HEK293 (cell line): Measurements from ENCODE around the gene TSPAN3.

ENCODE experiments used
- CTCF ChIA-PET: fragments of 350-600 bp; formaldehyde crosslinking; extraction: SDS; loops from one replicate; lab custom pipeline; 2021; ENCODE audit warnings: antibody characterized with exemption; lab: Yijun Ruan, JAX
- POLR2A ChIA-PET: fragments of 300-600 bp; formaldehyde crosslinking; extraction: SDS; loops from one replicate; lab custom pipeline; 2020; ENCODE audit warnings: antibody characterized with exemption, inconsistent platforms; lab: Yijun Ruan, JAX
- H3K27ac ChIP-seq: fragments of 200-500 bp; sonication (Bioruptor generic); 2 replicates; pipeline ENCODE4 v1.5.1; 2014; ENCODE audit warnings: low read depth, low read length, control low read depth, inconsistent platforms; ENCODE audit errors: extremely low read depth
- H3K36me3 ChIP-seq, 2 experiments: fragments of 200-500 bp in 1 of 2; sonication (Bioruptor generic) in 1 of 2; 1 replicate in 1 of 2; 2 replicates in 1 of 2; pipeline ENCODE4 v1.5.1; 2014 to 2017; ENCODE audit warnings: inconsistent platforms in 2 of 2, low read length in 2 of 2; ENCODE audit not compliant: control insufficient read depth in 2 of 2, insufficient read depth in 1 of 2
- H3K4me1 ChIP-seq: fragments of 200-500 bp; sonication (Bioruptor generic); 2 replicates; pipeline ENCODE4 v1.5.1; 2014; ENCODE audit warnings: mild to moderate bottlenecking, low read length, inconsistent platforms; ENCODE audit not compliant: control insufficient read depth, insufficient read depth
- H3K4me3 ChIP-seq: 2 replicates; pipeline ENCODE4 v1.5.1; 2011; ENCODE audit warnings: low read depth, mild to moderate bottlenecking, control low read depth, low read length, moderate library complexity
- H3K9me3 ChIP-seq: fragments of 200-500 bp; sonication (Bioruptor generic); 2 replicates; pipeline ENCODE4 v1.5.1; 2014; ENCODE audit warnings: low read depth, low read length, inconsistent platforms; ENCODE audit not compliant: control insufficient read depth, insufficient read depth
- IKZF3 ChIP-seq: fragments of 450-650 bp; IDR thresholded peaks from 2 replicates; pipeline ENCODE4 v1.5.0; 2018; ENCODE audit warnings: missing biosample characterization, mild to moderate bottlenecking, missing genetic modification characterization, moderate library complexity
- MEIS1 ChIP-seq: sonication (generic); formaldehyde crosslinking; IDR thresholded peaks from 2 replicates; pipeline ENCODE4 v1.8.1; 2022; ENCODE audit warnings: missing genetic modification reagents, mild to moderate bottlenecking, borderline replicate concordance
- PRDM2 ChIP-seq: fragments of 450-650 bp; formaldehyde crosslinking; IDR thresholded peaks from 2 replicates; pipeline ENCODE4 v1.5.1; 2016; ENCODE audit warnings: missing biosample characterization, missing genetic modification characterization, borderline replicate concordance
- SP3 ChIP-seq: fragments of 450-650 bp; formaldehyde crosslinking; IDR thresholded peaks from 2 replicates; pipeline ENCODE4 v1.5.1; 2016; ENCODE audit warnings: missing biosample characterization, missing genetic modification characterization
- YY1 ChIP-seq: fragments of 450-650 bp; formaldehyde crosslinking; IDR thresholded peaks from 2 replicates; pipeline ENCODE4 v1.5.1; 2018; ENCODE audit warnings: missing biosample characterization, missing genetic modification characterization
- ZNF394 ChIP-seq: fragments of 450-650 bp; formaldehyde crosslinking; IDR thresholded peaks from 2 replicates; pipeline ENCODE4 v1.5.1; 2016; ENCODE audit warnings: missing biosample characterization, missing genetic modification characterization, mild to moderate bottlenecking, moderate library complexity, borderline replicate concordance
- ZNF473 ChIP-seq: fragments of 450-650 bp; formaldehyde crosslinking; IDR thresholded peaks from 2 replicates; pipeline ENCODE4 v1.5.1; 2017; ENCODE audit warnings: missing biosample characterization, missing genetic modification characterization
- ZNF48 ChIP-seq: fragments of 450-650 bp; formaldehyde crosslinking; IDR thresholded peaks from 2 replicates; pipeline ENCODE4 v1.5.1; 2016; ENCODE audit warnings: missing biosample characterization, missing genetic modification characterization
- ZNF518A ChIP-seq: fragments of 450-650 bp; formaldehyde crosslinking; conservative IDR thresholded peaks from 2 replicates; pipeline ENCODE4 v1.5.1; 2016; ENCODE audit warnings: low read depth, missing biosample characterization, missing genetic modification characterization
- TF ChIP-seq, protein P1 (sequence below): fragments of 450-650 bp; formaldehyde crosslinking; IDR thresholded peaks from 2 replicates; pipeline ENCODE4 v1.5.1; 2016; ENCODE audit warnings: missing biosample characterization, missing genetic modification characterization
- TF ChIP-seq, protein P2 (sequence below): fragments of 450-650 bp; formaldehyde crosslinking; IDR thresholded peaks from 2 replicates; pipeline ENCODE4 v1.5.1; 2016; ENCODE audit warnings: missing biosample characterization, missing genetic modification characterization, low read depth
- TF ChIP-seq, protein P3 (sequence below): fragments of 450-650 bp; formaldehyde crosslinking; IDR thresholded peaks from 2 replicates; pipeline ENCODE4 v1.5.1; 2016; ENCODE audit warnings: missing biosample characterization, missing genetic modification characterization

Gene TSPAN3

DNA sequence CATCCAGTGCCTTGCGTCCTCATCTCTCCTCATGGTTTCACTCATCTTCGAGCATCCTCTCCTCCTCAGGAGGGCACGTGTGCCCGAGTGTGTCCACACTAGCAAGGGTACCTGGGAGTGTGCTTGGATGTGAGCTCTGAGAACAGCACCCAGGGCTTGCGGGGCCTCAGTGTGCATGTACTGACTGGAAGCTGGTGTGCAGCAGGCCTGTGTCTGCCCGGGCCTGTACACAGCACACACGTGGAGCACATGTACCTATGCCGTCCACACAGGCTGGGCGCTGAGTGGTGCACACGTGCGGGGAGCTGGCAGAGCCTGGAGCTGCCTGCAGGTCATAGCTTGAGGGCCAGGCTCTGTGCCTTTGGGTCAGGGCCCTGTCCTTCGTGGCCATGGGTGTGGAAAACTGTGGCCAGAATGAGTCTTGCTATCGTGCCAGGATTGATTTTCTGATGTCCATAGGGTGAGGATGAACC, 34.9 kb downstream of the TSPAN3 start (continued):
- TF ChIP-seq ZNF518A (tag by site-specific recombination) (no peak), ZNF394 (tag by site-specific recombination) (no peak), ZNF48 (tag by site-specific recombination) (no peak), PRDM2 (tag by site-specific recombination) (no peak), ZNF473 (tag by site-specific recombination) (no peak), IKZF3 (tag by site-specific recombination) (no peak)
- TF ChIP-seq, protein P1, sequence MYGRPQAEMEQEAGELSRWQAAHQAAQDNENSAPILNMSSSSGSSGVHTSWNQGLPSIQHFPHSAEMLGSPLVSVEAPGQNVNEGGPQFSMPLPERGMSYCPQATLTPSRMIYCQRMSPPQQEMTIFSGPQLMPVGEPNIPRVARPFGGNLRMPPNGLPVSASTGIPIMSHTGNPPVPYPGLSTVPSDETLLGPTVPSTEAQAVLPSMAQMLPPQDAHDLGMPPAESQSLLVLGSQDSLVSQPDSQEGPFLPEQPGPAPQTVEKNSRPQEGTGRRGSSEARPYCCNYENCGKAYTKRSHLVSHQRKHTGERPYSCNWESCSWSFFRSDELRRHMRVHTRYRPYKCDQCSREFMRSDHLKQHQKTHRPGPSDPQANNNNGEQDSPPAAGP (tag by site-specific recombination): no peak

DNA sequence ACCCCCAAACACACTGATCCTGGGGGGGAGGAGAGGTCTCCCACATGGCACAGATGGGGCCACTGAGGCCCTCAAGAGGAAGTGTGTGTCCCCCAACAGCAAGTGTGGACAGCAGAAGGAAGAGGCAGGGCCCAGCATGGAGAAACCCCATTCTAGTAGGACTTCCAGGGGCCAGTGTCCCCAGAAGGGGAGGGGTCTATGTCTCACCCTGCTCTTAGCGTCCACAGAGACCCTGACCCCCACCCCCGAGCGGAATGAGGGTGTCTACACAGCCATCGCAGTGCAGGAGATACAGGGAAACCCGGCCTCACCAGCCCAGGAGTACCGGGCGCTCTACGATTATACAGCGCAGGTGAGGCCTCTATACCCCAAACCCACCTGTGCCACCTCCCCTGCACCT, 35.3 kb downstream of the TSPAN3 start:
- TF ChIP-seq, protein P2, sequence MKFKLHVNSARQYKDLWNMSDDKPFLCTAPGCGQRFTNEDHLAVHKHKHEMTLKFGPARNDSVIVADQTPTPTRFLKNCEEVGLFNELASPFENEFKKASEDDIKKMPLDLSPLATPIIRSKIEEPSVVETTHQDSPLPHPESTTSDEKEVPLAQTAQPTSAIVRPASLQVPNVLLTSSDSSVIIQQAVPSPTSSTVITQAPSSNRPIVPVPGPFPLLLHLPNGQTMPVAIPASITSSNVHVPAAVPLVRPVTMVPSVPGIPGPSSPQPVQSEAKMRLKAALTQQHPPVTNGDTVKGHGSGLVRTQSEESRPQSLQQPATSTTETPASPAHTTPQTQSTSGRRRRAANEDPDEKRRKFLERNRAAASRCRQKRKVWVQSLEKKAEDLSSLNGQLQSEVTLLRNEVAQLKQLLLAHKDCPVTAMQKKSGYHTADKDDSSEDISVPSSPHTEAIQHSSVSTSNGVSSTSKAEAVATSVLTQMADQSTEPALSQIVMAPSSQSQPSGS (tag by site-specific recombination): no peak
- TF ChIP-seq SP3 (tag by site-specific recombination): no peak
- no peak for TF ChIP-seq YY1 (tag by site-specific recombination)
- TF ChIP-seq MEIS1: no peak
- TF ChIP-seq, protein P3, sequence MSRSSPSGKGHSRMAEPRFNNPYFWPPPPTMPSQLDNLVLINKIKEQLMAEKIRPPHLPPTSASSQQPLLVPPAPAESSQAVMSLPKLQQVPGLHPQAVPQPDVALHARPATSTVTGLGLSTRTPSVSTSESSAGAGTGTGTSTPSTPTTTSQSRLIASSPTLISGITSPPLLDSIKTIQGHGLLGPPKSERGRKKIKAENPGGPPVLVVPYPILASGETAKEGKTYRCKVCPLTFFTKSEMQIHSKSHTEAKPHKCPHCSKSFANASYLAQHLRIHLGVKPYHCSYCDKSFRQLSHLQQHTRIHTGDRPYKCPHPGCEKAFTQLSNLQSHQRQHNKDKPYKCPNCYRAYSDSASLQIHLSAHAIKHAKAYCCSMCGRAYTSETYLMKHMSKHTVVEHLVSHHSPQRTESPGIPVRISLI (tag by site-specific recombination): no peak
- no peak overlapping the region for H3K4me3 ChIP-seq
- H3K27ac ChIP-seq: no peak overlapping the region
- H3K36me3 ChIP-seq: peaks cover 3 to 21% of the 10 kb centered on the region in 2 experiments; a peak in 1 of 3 replicates
- ChIA-PET POLR2A (interaction anchor here (0.5 kb wide), 1 partner anchor 386 kb away, joined by 3 read pairs; no protein-coding TSS in a partner anchor), CTCF (interaction anchor here (0.6 to 3.6 kb wide), 30 partner anchors 9 to 1096 kb away, joined by 3 to 35 read pairs (median 4); no protein-coding TSS in a partner anchor)
- H3K9me3 ChIP-seq: no peaks in the 10 kb centered on the region
- no peaks in the 10 kb centered on the region for H3K4me1 ChIP-seq
